ENCODE measurements around the gene RABGAP1L. TPM values are rescaled to one million over a fixed set of nuclear protein-coding genes. Genes with fewer than 3 reads are reported as not detected.

RABGAP1L gene
- total RNA-seq, 2 experiments from 2014 or later = 59.8 to 67.6 TPM

GRCh38 chr1:174448974-174449373, 289.7 kb downstream of the RABGAP1L start:
- Histone ChIP-seq H3K9me3 (ENCODE audit: control insufficient read depth in 1 of 2, insufficient read depth in 1 of 2, low read length in 2 of 2) (no peaks in the 10 kb centered on the region), H3K36me3 (ENCODE audit: insufficient read depth, low read length) (no peaks in the 10 kb centered on the region), H3K27ac (ENCODE audit: low read depth in 1 of 2, low read length in 2 of 2) (no peak overlapping the region), H3K27me3 (ENCODE audit: control insufficient read depth in 1 of 2, insufficient read depth in 2 of 2, low read length in 2 of 2) (no peaks in the 10 kb centered on the region), H3K4me1 (ENCODE audit: insufficient read depth, low read length) (no peaks in the 10 kb centered on the region), H3K4me3 (ENCODE audit: low read length) (no peak overlapping the region)
- ChIA-PET POLR2A (no interaction called here), CTCF (no interaction called here)
- TF ChIP-seq CTCF (IDR thresholded peaks at IDR 0.05) = no peak
- Mint-ChIP-seq H3K4me3 (no peak overlapping the region), H3K36me3 (ENCODE audit: low read depth) (peaks cover 10% of the 10 kb centered on the region), H3K27me3 (no peaks in the 10 kb centered on the region), H3K27ac (no peak overlapping the region), H3K9me3 (no peaks in the 10 kb centered on the region), H3K4me1 (ENCODE audit: low read depth) (peaks cover 7% of the 10 kb centered on the region)
- ATAC-seq (ENCODE audit: poor library complexity) (no peak), DNase-seq (no peak)
- intact Hi-C loops (cut with DNase I, micrococcal nuclease) = no loop called here

GRCh38 chr1:174451408-174451807, 292.1 kb downstream of the RABGAP1L start:
- H3K9me3 ChIP-seq (ENCODE audit: control insufficient read depth in 1 of 2, insufficient read depth in 1 of 2, low read length in 2 of 2) = no peaks in the 10 kb centered on the region
- intact Hi-C loops (cut with DNase I, micrococcal nuclease) = no loop called here
- ChIA-PET CTCF (no interaction called here), POLR2A (no interaction called here)
- H3K36me3 ChIP-seq (ENCODE audit: insufficient read depth, low read length) = no peaks in the 10 kb centered on the region
- Mint-ChIP-seq H3K27ac (no peak overlapping the region), H3K4me3 (no peak overlapping the region), H3K9me3 (no peaks in the 10 kb centered on the region), H3K27me3 (no peaks in the 10 kb centered on the region), H3K4me1 (ENCODE audit: low read depth) (no peaks in the 10 kb centered on the region), H3K36me3 (ENCODE audit: low read depth) (peaks cover 10% of the 10 kb centered on the region)
- no peak for ATAC-seq (ENCODE audit: poor library complexity)
- DNase-seq = no peak
- H3K27me3 ChIP-seq (ENCODE audit: control insufficient read depth in 1 of 2, insufficient read depth in 2 of 2, low read length in 2 of 2) = no peaks in the 10 kb centered on the region
- H3K27ac ChIP-seq (ENCODE audit: low read depth in 1 of 2, low read length in 2 of 2) = no peak overlapping the region
- no peak overlapping the region for H3K4me3 ChIP-seq (ENCODE audit: low read length)
- no peaks in the 10 kb centered on the region for H3K4me1 ChIP-seq (ENCODE audit: insufficient read depth, low read length)
- no peak for TF ChIP-seq CTCF (IDR thresholded peaks at IDR 0.05)

GRCh38 chr1:174465855-174466254, 306.5 kb downstream of the RABGAP1L start:
- DNase-seq (no peak), ATAC-seq (ENCODE audit: poor library complexity) (no peak)
- H3K4me3 Mint-ChIP-seq = no peak overlapping the region
- Histone ChIP-seq H3K4me1 (ENCODE audit: insufficient read depth, low read length) (no peaks in the 10 kb centered on the region), H3K9me3 (ENCODE audit: control insufficient read depth in 1 of 2, insufficient read depth in 1 of 2, low read length in 2 of 2) (no peaks in the 10 kb centered on the region), H3K4me3 (ENCODE audit: low read length) (no peak overlapping the region), H3K27me3 (ENCODE audit: control insufficient read depth in 1 of 2, insufficient read depth in 2 of 2, low read length in 2 of 2) (no peaks in the 10 kb centered on the region), H3K27ac (ENCODE audit: low read depth in 1 of 2, low read length in 2 of 2) (no peak overlapping the region), H3K36me3 (ENCODE audit: insufficient read depth, low read length) (no peaks in the 10 kb centered on the region)
- TF ChIP-seq CTCF (IDR thresholded peaks at IDR 0.05) = no peak
- H3K4me1 Mint-ChIP-seq (ENCODE audit: low read depth) = no peaks in the 10 kb centered on the region
- no peaks in the 10 kb centered on the region for H3K9me3 Mint-ChIP-seq
- peaks cover 26% of the 10 kb centered on the region for H3K36me3 Mint-ChIP-seq (ENCODE audit: low read depth)
- CTCF ChIA-PET = no interaction called here
- H3K27ac Mint-ChIP-seq = no peak overlapping the region
- H3K27me3 Mint-ChIP-seq = no peaks in the 10 kb centered on the region
- intact Hi-C loops (cut with DNase I, micrococcal nuclease) = no loop called here
- POLR2A ChIA-PET = interaction anchor here (0.6 kb wide), 1 partner anchor 726 kb away, joined by 3 read pairs; no protein-coding TSS in a partner anchor

All from CD4-positive, alpha-beta T cell (primary cell).